NCI-H1048 (cell line): Measurements from ENCODE around the gene KRT38.
"Not testable (repeated sequence)": the region's sequence is repeated elsewhere in the genome, so short reads cannot be mapped to it uniquely, and the experiment has no call there.

Experiments used
- DNase-seq: peaks from one replicate; lab custom pipeline; 2025; lab: John Stamatoyannopoulos, UW

Gene KRT38

GRCh38 chr17:41421116-41421515, 19.7 kb downstream of the KRT38 start:
- DNase-seq, result no peak

- no peak for DNase-seq
Measured at GRCh38 chr17:41420134-41420533, 20.6 kb downstream of the KRT38 start.

GRCh38 chr17:41419716-41420115, 21.1 kb downstream of the KRT38 start:
- no peak for DNase-seq

GRCh38 chr17:41418116-41418860, 22.5 kb downstream of the KRT38 start:
- DNase-seq, result no peak

- DNase-seq, result no peak
Measured at GRCh38 chr17:41417576-41418015, 23.2 kb downstream of the KRT38 start.

GRCh38 chr17:41417127-41417526, 23.7 kb downstream of the KRT38 start:
- no peak for DNase-seq

GRCh38 chr17:41416479-41416878, 24.3 kb downstream of the KRT38 start:
- no peak for DNase-seq

- no peak for DNase-seq
Measured at GRCh38 chr17:41415833-41416335, 24.9 kb downstream of the KRT38 start.

- no peak for DNase-seq
Measured at GRCh38 chr17:41415411-41415810, 25.4 kb downstream of the KRT38 start.

- no peak for DNase-seq
Measured at GRCh38 chr17:41413982-41414381, 26.8 kb downstream of the KRT38 start.

- no peak for DNase-seq
Measured at GRCh38 chr17:41413353-41413957, 27.3 kb downstream of the KRT38 start.

GRCh38 chr17:41411072-41411840, 29.5 kb downstream of the KRT38 start:
- DNase-seq, result no peak

GRCh38 chr17:41407226-41407625, 33.6 kb downstream of the KRT38 start:
- no peak for DNase-seq

GRCh38 chr17:41406205-41406604, 34.6 kb downstream of the KRT38 start:
- no peak for DNase-seq

- DNase-seq, result no peak
Measured at GRCh38 chr17:41404024-41404671, 36.6 kb downstream of the KRT38 start.

GRCh38 chr17:41403404-41404023, 37.3 kb downstream of the KRT38 start:
- DNase-seq, result no peak

GRCh38 chr17:41402161-41402560, 38.6 kb downstream of the KRT38 start:
- no peak for DNase-seq

- DNase-seq, result no peak
Measured at GRCh38 chr17:41396996-41397660, 43.7 kb downstream of the KRT38 start, which contains the start of gene KRT31. Gene KRT31 (minus strand): TSS chr17:41397608. CDS start chr17:41397539, 69 bp downstream.

GRCh38 chr17:41396340-41396739, 44.4 kb downstream of the KRT38 start:
- no peak for DNase-seq

GRCh38 chr17:41395611-41396010, 45.2 kb downstream of the KRT38 start:
- no peak for DNase-seq

- not testable (repeated sequence) for DNase-seq
Measured at GRCh38 chr17:41395044-41395443, 45.7 kb downstream of the KRT38 start.
